ENCODE data around the gene CELSR3.

The CELSR3 gene

DNA sequence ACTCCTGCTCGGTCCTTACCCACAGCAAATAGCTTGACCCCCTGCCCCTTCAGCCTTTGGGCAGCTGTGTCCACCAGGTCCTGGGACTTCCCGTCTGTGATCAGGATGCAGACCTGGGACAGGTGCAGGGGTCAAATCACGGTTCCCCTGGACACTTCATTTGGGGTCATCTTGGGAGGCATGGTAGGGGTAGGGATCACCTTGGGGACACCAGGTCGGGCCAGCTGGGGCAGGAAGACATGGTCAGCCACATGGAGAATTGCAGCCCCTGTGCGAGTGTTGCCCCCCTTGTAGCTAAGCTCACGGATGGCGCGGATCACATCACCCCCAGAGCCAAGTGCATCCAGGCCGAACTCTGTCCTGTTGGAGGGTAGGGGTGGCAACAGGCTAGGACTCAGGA is 69.3 kb downstream of the CELSR3 start:
- H3K4me3 ChIP-seq (ENCODE audit: low read depth, low read length): peak overlapping the region; percentile 6; the same call in 1 of the 2 replicates
- CTCF ChIA-PET: no interaction called here
- no peak for DNase-seq (ENCODE audit: low read depth, low spot score)
- POLR2A ChIA-PET: no interaction called here
- TF ChIP-seq, protein P1, sequence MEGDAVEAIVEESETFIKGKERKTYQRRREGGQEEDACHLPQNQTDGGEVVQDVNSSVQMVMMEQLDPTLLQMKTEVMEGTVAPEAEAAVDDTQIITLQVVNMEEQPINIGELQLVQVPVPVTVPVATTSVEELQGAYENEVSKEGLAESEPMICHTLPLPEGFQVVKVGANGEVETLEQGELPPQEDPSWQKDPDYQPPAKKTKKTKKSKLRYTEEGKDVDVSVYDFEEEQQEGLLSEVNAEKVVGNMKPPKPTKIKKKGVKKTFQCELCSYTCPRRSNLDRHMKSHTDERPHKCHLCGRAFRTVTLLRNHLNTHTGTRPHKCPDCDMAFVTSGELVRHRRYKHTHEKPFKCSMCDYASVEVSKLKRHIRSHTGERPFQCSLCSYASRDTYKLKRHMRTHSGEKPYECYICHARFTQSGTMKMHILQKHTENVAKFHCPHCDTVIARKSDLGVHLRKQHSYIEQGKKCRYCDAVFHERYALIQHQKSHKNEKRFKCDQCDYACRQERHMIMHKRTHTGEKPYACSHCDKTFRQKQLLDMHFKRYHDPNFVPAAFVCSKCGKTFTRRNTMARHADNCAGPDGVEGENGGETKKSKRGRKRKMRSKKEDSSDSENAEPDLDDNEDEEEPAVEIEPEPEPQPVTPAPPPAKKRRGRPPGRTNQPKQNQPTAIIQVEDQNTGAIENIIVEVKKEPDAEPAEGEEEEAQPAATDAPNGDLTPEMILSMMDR (IDR thresholded peaks at IDR 0.05; ENCODE audit: insufficient read depth, low read length, missing control alignments): no peak

DNA sequence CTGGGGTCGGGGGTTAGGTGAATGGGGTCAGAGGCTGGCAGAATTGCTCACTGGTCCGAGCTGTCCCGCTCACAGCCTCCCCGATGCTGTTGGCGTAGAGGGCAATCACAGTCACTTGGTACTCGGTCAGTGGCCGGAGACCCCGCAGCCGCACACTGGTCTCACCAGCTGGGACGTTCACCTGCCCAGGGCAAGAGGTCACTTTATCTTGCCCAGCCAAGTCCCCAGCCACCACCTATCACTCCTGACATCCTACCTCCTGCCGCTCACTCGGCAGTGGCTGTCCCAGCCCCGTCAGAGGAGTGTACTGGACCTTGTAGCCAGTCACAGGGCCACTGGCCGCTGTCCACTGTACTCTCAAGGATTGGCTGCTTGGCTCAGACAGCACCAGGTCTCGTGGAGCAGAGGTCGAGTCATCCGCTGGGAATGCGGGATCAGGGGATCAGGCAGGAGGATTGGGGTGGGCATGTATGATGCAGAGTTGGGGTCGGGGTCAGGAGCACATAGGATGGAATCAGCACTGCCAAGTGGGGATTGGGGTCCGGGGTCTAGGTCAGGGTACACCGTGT is 70.1 kb downstream of the CELSR3 start:
- POLR2A ChIA-PET: interaction anchor here (0.9 kb wide), 1 partner anchor 33 kb away, joined by 6 read pairs; no protein-coding TSS in a partner anchor
- DNase-seq (ENCODE audit: low read depth, low spot score): no peak
- no peak overlapping the region for H3K4me3 ChIP-seq (ENCODE audit: low read depth, low read length)
- TF ChIP-seq, protein P1 (IDR thresholded peaks at IDR 0.05; ENCODE audit: insufficient read depth, low read length, missing control alignments): no peak
- CTCF ChIA-PET: interaction anchor here (1.9 kb wide), 1 partner anchor 35 kb away, joined by 4 read pairs; no protein-coding TSS in a partner anchor

DNA sequence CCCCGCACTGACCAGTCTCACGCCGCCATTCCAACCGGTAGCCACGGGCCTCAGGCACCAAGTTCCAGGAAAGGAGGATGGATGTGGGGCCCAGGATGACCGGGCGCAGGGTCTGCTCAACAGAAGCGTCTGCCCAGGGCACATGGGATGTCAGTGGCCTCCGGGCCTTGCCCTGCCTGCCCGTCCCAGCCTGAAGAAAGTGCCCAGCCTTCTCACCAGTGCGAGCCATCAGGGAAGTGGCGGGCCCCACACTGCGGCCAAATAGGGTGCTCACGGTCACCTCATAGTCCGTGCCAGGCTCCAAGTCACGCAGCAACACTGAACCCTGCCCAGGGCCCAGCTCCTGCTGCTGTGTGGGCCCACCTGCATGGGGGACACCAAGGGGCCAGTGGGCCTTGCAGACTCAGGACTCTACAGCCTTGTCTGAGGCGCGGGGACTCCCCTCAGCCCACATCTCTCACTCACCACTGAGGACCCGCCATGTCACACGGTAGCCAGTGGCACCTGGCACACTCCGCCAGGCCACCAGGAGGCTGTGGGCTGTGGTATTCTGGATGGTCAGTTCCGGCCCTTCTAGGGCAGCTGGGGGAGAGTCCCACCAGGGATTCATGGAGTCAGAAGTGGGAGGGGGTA is 70.7 kb downstream of the CELSR3 start:
- POLR2A ChIA-PET: interaction anchor here (0.9 kb wide), 1 partner anchor 33 kb away, joined by 6 read pairs; no protein-coding TSS in a partner anchor
- CTCF ChIA-PET: interaction anchor here (1.6 to 1.9 kb wide), 2 partner anchors 34 to 44 kb away, joined by 4 to 6 read pairs; partner anchors contain the start of gene SLC26A6
- DNase-seq (ENCODE audit: low read depth, low spot score): no peak
- TF ChIP-seq, protein P1 (IDR thresholded peaks at IDR 0.05; ENCODE audit: insufficient read depth, low read length, missing control alignments): no peak
- no peak overlapping the region for H3K4me3 ChIP-seq (ENCODE audit: low read depth, low read length)

DNA sequence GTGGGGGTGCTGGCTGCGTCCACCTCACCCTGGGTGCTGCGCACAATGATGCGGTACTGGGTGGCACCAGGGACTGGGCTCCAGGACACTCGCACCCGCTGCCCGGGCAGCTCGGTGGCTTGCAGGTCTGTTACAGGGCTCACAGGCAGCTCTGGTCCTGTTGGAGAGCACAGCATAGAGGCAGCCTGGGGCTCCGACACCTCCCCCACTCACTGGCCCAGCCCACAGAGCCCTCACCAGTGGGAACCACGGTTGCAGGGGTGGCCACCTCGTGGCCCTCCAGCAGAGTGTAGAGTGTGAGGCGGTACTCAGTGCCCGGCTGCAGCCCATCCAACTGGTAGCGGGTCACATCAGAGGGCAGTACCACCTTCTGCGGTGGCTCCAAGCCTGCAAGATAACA is 71.2 kb downstream of the CELSR3 start:
- TF ChIP-seq, protein P1 (IDR thresholded peaks at IDR 0.05; ENCODE audit: insufficient read depth, low read length, missing control alignments): no peak
- ChIA-PET POLR2A (interaction anchor here (0.9 kb wide), 1 partner anchor 34 kb away, joined by 6 read pairs; no protein-coding TSS in a partner anchor), CTCF (interaction anchor here (1.6 to 1.9 kb wide), 2 partner anchors 34 to 45 kb away, joined by 4 to 6 read pairs; partner anchors contain the start of gene SLC26A6)
- DNase-seq (ENCODE audit: low read depth, low spot score): no peak
- no peak overlapping the region for H3K4me3 ChIP-seq (ENCODE audit: low read depth, low read length)

DNA sequence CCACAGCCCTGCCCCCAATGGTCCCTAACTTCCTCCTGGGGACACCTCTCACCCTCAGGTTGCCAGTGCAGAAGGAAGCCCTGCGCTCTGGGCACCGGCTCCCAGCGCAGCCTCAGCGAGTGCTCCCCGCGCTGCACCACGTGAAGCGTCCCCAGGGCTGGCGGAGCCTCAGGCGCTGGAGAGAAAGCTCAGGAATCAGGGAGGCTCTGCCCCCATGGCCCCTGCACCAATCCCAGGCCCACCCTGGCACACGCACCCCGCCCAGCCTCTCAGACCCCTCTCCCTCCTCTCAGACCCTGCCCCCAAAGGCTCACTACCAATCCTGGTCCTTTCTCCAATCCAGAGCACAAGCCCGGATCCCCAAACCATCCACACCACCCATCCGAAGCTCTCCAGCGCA is 74.5 kb downstream of the CELSR3 start:
- H3K4me3 ChIP-seq (ENCODE audit: low read depth, low read length): no peak overlapping the region
- DNase-seq (ENCODE audit: low read depth, low spot score): no peak
- TF ChIP-seq, protein P1 (IDR thresholded peaks at IDR 0.05; ENCODE audit: insufficient read depth, low read length, missing control alignments): no peak
- ChIA-PET CTCF (interaction anchor here (1.3 kb wide), 1 partner anchor 152 kb away, joined by 3 read pairs; no protein-coding TSS in a partner anchor), POLR2A (no interaction called here)

DNA sequence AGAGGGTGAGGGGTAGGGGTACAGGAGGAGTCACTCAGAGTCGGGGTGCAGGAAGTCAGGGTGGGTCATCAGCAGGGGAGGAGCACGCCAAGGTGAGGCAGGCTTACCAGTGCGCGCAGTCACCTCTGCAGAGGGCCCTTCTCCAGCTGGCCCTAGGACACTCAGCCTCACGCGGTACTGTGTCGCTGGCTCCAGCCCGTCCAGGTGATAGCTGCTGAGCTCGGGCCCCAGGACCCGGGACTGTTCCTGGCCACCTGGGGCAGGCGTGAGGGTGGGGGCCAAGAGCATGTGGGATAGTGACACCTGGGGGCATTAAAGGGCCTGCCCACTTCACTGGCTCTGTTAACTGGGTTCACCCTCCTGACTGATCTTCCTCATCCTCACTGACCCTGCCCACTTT is 75.0 kb downstream of the CELSR3 start:
- no peak for DNase-seq (ENCODE audit: low read depth, low spot score)
- ChIA-PET POLR2A (no interaction called here), CTCF (interaction anchor here (1.3 kb wide), 1 partner anchor 152 kb away, joined by 3 read pairs; no protein-coding TSS in a partner anchor)
- TF ChIP-seq, protein P1 (IDR thresholded peaks at IDR 0.05; ENCODE audit: insufficient read depth, low read length, missing control alignments): no peak
- no peak overlapping the region for H3K4me3 ChIP-seq (ENCODE audit: low read depth, low read length)

All from AG04449 (cell line).